HG03469 (cell line): Measurements from ENCODE around the gene ZSWIM6.

Experiments used
- ATAC-seq: cut with Tn5 transposase; IDR thresholded peaks from one replicate; pipeline ENCODE4 v1.9.1; 2021; ENCODE audit warnings: mild to moderate bottlenecking, moderate library complexity, moderate number of reproducible peaks; ENCODE audit not compliant: unreplicated experiment

Gene ZSWIM6

DNA sequence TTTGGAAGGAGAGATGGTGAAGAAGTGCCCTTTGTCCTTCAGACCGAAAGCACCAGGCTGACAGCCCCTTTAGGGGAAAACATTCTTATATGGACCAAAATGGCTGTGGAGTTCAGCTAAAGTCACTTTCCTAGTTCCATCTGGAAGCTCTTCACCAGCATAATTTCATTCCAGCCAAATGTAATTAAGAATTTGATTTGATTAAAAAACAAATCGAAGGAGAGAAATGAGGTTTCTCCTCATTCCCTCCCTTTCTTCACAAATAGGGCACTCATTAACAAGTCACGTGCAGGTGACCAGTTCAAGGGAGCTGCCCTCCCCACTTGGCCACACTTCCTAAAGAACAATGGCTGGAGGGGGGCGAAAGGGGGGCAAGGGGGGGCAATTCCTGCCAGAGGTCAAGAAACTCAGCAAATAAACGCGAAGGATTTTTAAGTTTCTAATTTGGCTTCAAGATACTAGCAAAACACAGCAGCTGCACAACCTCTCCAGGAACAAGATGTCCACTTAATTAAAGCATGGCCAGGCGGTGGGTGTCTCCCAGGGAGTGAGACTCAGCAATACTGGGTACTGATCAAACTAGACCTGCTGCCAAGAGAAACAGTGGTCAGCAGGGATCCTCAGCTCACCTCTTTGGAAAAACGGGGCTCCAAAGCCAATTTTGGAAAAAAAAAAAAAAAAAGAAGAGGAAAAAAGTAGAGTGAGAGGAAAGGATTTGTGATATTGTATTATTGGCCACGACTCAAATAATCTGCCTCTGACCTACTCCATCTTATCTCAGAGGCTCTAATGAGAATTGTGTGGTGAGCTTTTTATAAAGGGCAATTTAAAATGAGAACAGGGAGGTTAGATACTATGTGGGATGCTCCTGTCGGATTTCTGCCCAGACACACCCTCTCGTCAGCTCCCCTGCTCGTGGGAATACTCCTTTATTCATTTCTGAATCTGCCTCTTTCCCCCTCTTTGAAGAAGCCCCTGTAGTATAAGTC, 254.3 kb downstream of the ZSWIM6 start:
- ATAC-seq: no peak

DNA sequence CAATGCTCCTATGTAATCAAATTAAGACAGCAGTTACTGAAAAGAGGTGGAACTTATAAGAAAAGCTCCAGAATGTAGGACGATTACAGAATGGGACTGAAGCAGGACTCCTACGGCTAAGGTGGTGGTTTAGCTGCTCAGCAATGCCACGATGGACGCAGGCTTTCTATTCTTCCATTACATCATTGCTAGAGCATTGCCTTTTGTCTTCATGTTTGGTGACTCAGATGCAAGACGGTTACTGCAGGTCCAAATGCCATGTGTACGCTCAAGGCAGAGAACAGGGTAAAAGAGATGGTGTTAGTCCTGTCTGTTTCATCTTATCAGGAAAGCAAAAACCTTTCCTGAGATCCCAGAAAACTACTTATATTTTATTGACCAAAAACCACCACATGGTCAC, 255.1 kb downstream of the ZSWIM6 start:
- no peak for ATAC-seq

DNA sequence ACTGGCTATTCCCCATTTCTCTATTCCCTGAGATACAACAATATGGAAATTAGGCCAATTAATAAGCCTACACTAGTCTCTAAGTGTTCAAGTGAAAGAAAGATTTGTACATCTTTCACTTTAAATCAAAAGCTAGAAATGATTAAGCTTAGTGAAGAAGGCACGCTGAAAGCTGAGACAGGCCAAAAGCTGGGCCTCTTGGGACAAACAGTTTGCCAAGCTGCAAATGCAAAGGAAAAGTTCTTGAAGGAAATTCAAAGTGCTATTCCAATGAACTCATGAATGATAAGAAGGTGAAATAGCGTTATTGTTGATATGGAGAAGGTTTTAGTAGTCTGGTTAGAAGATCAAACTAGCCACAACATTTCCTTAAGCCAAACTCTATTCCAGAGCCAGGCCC, 256.2 kb downstream of the ZSWIM6 start:
- no peak for ATAC-seq

DNA sequence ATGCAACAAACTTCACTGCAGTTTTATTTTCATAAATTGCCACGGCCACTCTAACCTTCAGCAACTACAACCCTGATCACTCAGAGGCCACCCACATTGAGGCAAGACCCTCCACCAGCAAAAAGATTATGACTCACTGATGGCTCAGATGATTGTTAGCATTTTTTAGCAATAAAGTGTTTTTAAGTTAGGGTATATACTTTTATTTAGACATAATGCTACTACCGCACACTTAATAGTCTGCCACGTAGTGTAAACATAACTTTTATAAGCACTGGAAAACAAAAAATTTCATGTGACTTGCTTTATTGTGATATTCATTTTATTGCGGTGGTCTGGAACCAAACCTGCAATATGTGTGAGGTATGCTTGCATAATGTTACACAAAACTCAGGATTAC, 257.9 kb downstream of the ZSWIM6 start:
- ATAC-seq: no peak

DNA sequence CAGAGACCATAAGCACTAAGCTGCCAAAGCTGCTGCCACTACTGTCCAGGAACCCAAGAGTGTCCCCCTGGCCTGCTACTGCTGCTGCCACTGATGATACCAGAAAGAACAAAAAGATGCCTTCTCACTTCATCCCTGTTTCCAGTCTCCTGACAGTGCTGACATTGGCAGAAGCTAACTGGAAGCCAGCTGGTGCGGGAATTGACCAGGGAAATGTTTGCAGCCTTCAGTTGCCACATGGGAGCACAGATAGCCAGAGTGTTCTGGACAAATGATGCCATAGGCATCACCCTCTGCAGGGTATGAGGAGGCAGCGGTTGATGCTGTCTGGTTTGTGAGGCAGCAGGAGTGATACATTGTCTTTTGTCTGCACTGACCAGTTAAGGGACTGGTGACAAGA, 258.4 kb downstream of the ZSWIM6 start:
- ATAC-seq: no peak

DNA sequence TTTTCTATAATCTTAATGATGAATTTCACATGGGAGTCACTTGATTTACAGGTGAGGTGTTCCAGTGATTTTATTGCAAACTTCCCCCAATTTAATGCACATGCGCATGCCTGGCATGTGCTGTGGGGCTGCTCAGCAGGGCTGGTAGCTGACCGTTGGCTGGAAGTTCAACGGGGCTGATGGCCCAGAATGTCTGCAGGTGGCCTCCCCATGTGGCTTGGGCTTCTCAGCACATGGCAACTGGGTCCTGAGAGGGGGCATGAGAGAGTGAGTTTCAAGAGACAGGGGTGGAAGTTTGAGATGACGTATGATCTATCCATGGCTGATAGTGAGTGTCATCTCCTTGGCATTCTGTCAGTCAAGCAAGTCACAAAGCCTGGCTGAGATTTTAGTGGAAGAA, 259.8 kb downstream of the ZSWIM6 start:
- no peak for ATAC-seq

DNA sequence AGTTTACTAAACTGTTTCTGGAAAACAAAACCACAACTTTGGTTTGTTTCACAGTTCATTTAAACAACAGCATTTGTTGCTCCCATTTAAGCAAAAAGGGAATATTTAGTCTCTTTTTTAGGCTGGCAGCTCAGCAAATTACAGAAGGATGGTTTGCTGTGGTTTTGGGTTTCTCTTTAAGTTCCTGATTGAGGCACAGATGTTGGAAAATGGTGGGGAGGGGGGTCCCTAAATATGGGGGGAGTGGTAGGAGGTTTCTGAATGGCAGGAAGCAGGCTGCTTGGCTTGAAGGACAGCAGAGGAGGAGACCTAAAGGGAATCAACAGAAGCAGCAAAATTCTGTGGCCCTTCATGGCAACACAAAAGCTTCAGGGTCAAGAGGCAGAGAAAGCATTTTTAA, 263.4 kb downstream of the ZSWIM6 start:
- no peak for ATAC-seq
